NOMO-1 treated with dmso at 0.1 percent for 144 hours (cell line): Measurements from ENCODE around the gene PPME1.

ENCODE experiments used
- DNase-seq: peaks from one replicate; lab custom pipeline; 2025; ENCODE audit not compliant: unreplicated experiment; lab: John Stamatoyannopoulos, UW

Gene PPME1

DNA sequence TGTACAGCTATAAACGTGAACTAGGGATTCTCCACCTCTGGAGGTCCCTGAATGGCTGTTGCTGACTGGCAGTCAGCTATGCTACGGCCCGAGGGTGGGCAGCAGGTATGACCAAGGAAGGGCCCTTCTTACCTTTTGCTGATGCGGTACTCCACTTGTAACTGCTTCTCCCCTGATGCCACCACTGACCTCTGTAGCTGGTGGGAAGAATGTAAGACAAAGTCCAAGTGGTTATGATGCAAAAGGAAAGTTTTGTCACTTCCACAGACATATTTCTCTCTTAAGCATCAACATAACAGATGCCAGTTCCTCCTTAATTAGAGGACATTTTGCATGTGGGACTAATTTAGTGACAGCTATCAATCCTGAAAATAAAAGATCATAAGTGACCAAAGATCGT, 108.2 kb downstream of the PPME1 start:
- DNase-seq: no peak

GRCh38 chr11:74280494-74280893, 109.4 kb downstream of the PPME1 start:
- no peak for DNase-seq

GRCh38 chr11:74282421-74282820, 111.3 kb downstream of the PPME1 start:
- no peak for DNase-seq

GRCh38 chr11:74282914-74283371, 111.9 kb downstream of the PPME1 start:
- no peak for DNase-seq

GRCh38 chr11:74283580-74284180, 112.6 kb downstream of the PPME1 start:
- no peak for DNase-seq

GRCh38 chr11:74284466-74284865, 113.4 kb downstream of the PPME1 start:
- DNase-seq: no peak

- DNase-seq: no peak
Measured at GRCh38 chr11:74288161-74288560, 117.1 kb downstream of the PPME1 start.

- no peak for DNase-seq
Measured at GRCh38 chr11:74288911-74289310, 117.8 kb downstream of the PPME1 start.

DNA sequence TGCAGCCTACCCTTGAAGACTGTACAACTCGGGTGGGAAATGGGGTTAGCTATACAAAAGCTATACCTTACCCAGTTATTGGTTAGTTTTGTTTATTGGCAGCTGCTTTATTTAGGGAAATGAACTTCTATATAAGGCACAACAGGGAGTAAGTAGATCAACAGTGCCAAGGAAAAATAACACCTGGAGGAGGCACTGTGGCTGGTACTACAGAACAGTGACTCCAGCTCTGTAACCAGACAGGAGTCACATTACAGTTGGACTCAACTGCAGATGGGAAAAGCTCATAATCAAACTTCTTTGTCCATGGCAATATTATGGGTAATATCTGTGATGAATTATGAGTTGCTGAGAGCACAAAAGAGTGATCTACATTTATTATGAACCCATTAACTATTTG, 126.4 kb downstream of the PPME1 start:
- DNase-seq: no peak

- no peak for DNase-seq
Measured at GRCh38 chr11:74299015-74299414, 127.9 kb downstream of the PPME1 start.
